AG09319 (cell line): ENCODE measurements around the gene MRE11.

ENCODE experiments used
- DNase-seq: peaks from one replicate; pipeline ENCODE4 v3.0.0-alpha.2; 2010; ENCODE audit warnings: low read depth; ENCODE audit errors: extremely low read depth
- TF ChIP-seq, protein P1 (sequence below): IDR thresholded peaks from 2 replicates; pipeline ENCODE4 v1.5.1; 2011; ENCODE audit warnings: low read depth, mild to moderate bottlenecking, inconsistent platforms, low read length, moderate library complexity

MRE11 gene

DNA sequence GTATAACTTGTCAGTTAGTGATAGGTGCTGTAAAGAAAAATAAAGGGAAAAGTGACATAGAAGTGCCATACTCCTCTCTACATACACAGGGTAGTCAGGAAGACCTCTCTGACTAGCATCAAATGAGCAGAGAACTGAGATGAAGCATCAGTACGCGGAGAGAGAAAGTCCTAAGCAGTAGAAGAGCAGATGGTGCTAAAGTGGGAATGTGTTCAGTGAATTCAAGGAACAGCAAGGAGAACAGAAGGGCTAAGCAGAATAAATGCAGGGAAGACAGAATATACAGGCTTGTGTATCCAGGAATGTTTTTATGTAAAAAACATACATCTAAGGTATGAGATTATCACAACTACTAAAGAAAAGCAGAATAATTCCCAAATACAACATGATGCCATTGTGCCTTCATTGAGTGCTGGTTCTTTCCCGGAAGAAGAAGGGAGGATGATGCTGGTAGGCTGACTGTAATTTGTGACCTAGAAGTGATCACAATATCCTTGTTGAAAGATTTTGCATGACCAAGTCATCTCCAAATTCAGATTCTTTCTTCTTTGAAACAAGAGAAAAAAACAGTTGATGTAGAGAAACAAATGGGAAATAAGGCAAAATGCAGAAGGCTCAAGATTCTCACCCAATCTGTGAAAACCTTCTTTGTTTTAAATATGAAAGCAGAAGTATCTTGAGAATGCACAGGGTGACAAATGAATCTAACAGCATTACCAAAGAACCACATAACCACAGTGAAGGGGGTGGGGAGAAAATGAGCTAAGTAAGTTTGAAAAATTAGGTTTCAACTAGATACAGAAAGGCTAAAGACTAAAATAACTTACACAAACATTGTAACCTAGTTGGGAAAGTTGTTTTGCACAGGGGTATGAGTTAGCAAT is 20.5 kb downstream of the MRE11 start:
- DNase-seq, result no peak
- TF ChIP-seq, protein P1, sequence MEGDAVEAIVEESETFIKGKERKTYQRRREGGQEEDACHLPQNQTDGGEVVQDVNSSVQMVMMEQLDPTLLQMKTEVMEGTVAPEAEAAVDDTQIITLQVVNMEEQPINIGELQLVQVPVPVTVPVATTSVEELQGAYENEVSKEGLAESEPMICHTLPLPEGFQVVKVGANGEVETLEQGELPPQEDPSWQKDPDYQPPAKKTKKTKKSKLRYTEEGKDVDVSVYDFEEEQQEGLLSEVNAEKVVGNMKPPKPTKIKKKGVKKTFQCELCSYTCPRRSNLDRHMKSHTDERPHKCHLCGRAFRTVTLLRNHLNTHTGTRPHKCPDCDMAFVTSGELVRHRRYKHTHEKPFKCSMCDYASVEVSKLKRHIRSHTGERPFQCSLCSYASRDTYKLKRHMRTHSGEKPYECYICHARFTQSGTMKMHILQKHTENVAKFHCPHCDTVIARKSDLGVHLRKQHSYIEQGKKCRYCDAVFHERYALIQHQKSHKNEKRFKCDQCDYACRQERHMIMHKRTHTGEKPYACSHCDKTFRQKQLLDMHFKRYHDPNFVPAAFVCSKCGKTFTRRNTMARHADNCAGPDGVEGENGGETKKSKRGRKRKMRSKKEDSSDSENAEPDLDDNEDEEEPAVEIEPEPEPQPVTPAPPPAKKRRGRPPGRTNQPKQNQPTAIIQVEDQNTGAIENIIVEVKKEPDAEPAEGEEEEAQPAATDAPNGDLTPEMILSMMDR, result no peak

GRCh38 chr11:94469416-94469815 is 24.2 kb downstream of the MRE11 start:
- no peak for DNase-seq
- TF ChIP-seq, protein P1, result no peak

- TF ChIP-seq, protein P1, result no peak
- DNase-seq, result no peak
These were observed 34.1 kb downstream of the MRE11 start for GRCh38 chr11:94459576-94459975.

- no peak for DNase-seq
- TF ChIP-seq, protein P1, result no peak
These were observed 36.3 kb downstream of the MRE11 start for GRCh38 chr11:94457118-94458029.

- TF ChIP-seq, protein P1, result no peak
- no peak for DNase-seq
These were observed 37.8 kb downstream of the MRE11 start for GRCh38 chr11:94455861-94456260.

DNA sequence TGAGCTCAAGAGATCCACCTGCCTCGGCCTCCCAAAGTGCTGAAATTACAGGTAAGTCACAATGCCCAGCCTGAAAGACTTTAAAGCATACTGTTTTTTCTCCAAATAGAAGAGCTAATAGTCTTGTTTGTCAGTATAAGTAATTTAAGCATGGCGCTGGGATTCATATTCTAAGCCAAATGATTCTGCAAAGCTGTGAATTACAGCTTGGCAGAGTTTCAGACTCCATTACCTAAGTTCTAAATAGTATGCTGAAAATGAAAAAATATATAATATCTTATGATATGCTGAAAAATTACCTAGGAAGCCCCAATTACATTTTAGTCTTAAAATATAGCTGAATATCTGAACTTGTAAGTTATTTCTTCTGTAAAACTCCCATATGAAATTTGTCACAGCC is 39.3 kb downstream of the MRE11 start:
- TF ChIP-seq, protein P1, result no peak
- no peak for DNase-seq

GRCh38 chr11:94452988-94453387 is 40.7 kb downstream of the MRE11 start:
- TF ChIP-seq, protein P1, result no peak
- DNase-seq, result no peak
